Esophagus squamous epithelium (tissue), 4 donors: Measurements from ENCODE around the gene CFAP141.

Experiments used
- POLR2A ChIP-seq, 4 donors: fragments of 450-650 bp; IDR thresholded peaks; one replicate each; pipeline ENCODE4 v1.6.1; 2017; ENCODE audit warnings: antibody characterized with exemption in 4 of 4, mild to moderate bottlenecking in 4 of 4, moderate library complexity in 3 of 4
- TF ChIP-seq, protein P1 (sequence below), 6 experiments: fragments of 450-650 bp in 4 of 6; fragments of 200-600 bp in 2 of 6; sonication (generic) in 2 of 6; IDR thresholded peaks; one replicate each; pipeline ENCODE4 v1.5.1; 2016 to 2019; ENCODE audit warnings: antibody characterized with exemption in 6 of 6, mild to moderate bottlenecking in 4 of 6, moderate library complexity in 4 of 6

- TF ChIP-seq, protein P1, sequence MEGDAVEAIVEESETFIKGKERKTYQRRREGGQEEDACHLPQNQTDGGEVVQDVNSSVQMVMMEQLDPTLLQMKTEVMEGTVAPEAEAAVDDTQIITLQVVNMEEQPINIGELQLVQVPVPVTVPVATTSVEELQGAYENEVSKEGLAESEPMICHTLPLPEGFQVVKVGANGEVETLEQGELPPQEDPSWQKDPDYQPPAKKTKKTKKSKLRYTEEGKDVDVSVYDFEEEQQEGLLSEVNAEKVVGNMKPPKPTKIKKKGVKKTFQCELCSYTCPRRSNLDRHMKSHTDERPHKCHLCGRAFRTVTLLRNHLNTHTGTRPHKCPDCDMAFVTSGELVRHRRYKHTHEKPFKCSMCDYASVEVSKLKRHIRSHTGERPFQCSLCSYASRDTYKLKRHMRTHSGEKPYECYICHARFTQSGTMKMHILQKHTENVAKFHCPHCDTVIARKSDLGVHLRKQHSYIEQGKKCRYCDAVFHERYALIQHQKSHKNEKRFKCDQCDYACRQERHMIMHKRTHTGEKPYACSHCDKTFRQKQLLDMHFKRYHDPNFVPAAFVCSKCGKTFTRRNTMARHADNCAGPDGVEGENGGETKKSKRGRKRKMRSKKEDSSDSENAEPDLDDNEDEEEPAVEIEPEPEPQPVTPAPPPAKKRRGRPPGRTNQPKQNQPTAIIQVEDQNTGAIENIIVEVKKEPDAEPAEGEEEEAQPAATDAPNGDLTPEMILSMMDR (IDR thresholded peaks at IDR 0.05) = no peak
- TF ChIP-seq POLR2A (IDR thresholded peaks at IDR 0.05) = no peak
Observed at GRCh38 chr1:154192476-154192875, 13.7 kb downstream of the CFAP141 start.
